ENCODE data around the gene RAB20. TPM values are rescaled to one million over a fixed set of nuclear protein-coding genes. Genes with fewer than 3 reads are reported as not detected.
A peak's percentile ranks its signal among the peaks of the same experiment; 100 is the strongest.

RAB20 gene
- polyA plus RNA-seq, 4 donors: 24.2 to 63.0 (median 47.8) TPM

GRCh38 chr13:110511509-110512181 lies 49.9 kb downstream of the RAB20 start:
- no peaks in the 10 kb centered on the region for H3K9me3 ChIP-seq (ENCODE audit: control insufficient read depth in 2 of 2, insufficient read depth in 1 of 2, low read depth in 1 of 2, low read length in 1 of 2)
- H3K4me1 ChIP-seq (ENCODE audit: control insufficient read depth in 3 of 3, insufficient read depth in 2 of 3, low read depth in 1 of 3, low read length in 2 of 3): peaks cover 0 to 33% (median under 1%) of the 10 kb centered on the region in 3 donors
- FAIRE-seq: no peak
- H3K27me3 ChIP-seq (ENCODE audit: control insufficient read depth in 3 of 3, insufficient read depth in 3 of 3, low read length in 3 of 3): no peaks in the 10 kb centered on the region
- peaks cover 2 to 52% (median 5%) of the 10 kb centered on the region in 3 donors for H3K36me3 ChIP-seq (ENCODE audit: control insufficient read depth in 3 of 3, insufficient read depth in 2 of 3, low read depth in 1 of 3, low read length in 3 of 3)
- no peak overlapping the region for H3K27ac ChIP-seq (ENCODE audit: low read depth in 1 of 3, low read length in 2 of 3)
- DNase-seq: no peak
- 94% methylated on average over 31 of the region's 31 CpGs for WGBS, 3 donors
- H3K4me3 ChIP-seq (ENCODE audit: low read depth in 1 of 3, low read length in 3 of 3): no peak overlapping the region

- FAIRE-seq (no peak), DNase-seq (no peak)
- Histone ChIP-seq H3K4me3 (ENCODE audit: low read depth in 1 of 3, low read length in 3 of 3) (no peak overlapping the region), H3K27me3 (ENCODE audit: control insufficient read depth in 3 of 3, insufficient read depth in 3 of 3, low read length in 3 of 3) (no peaks in the 10 kb centered on the region), H3K27ac (ENCODE audit: low read depth in 1 of 3, low read length in 2 of 3) (peak overlapping the region in 2 of 3 donors; percentile 13 to 24), H3K4me1 (ENCODE audit: control insufficient read depth in 3 of 3, insufficient read depth in 2 of 3, low read depth in 1 of 3, low read length in 2 of 3) (peaks cover 3 to 43% (median 4%) of the 10 kb centered on the region in 3 donors), H3K36me3 (ENCODE audit: control insufficient read depth in 3 of 3, insufficient read depth in 2 of 3, low read depth in 1 of 3, low read length in 3 of 3) (peaks cover 2 to 66% (median 8%) of the 10 kb centered on the region in 3 donors), H3K9me3 (ENCODE audit: control insufficient read depth in 2 of 2, insufficient read depth in 1 of 2, low read depth in 1 of 2, low read length in 1 of 2) (no peaks in the 10 kb centered on the region)
- 56 to 64% (median 58%) methylated on average over 18 of the region's 18 CpGs for WGBS, 3 donors
Measured at GRCh38 chr13:110509971-110510786, 51.3 kb downstream of the RAB20 start.

- DNase-seq (peak; percentile 31 to 34), FAIRE-seq (no peak)
Measured at GRCh38 chr13:110509478-110509926, 52.0 kb downstream of the RAB20 start.

GRCh38 chr13:110507678-110508381 lies 53.7 kb downstream of the RAB20 start:
- H3K9me3 ChIP-seq (ENCODE audit: control insufficient read depth in 2 of 2, insufficient read depth in 1 of 2, low read depth in 1 of 2, low read length in 1 of 2): no peaks in the 10 kb centered on the region
- H3K27ac ChIP-seq (ENCODE audit: low read depth in 1 of 3, low read length in 2 of 3): peak overlapping the region; percentile 92 to 97 (median 95)
- peaks cover 2 to 66% (median 8%) of the 10 kb centered on the region in 3 donors for H3K36me3 ChIP-seq (ENCODE audit: control insufficient read depth in 3 of 3, insufficient read depth in 2 of 3, low read depth in 1 of 3, low read length in 3 of 3)
- 24 to 68% (median 41%) methylated on average over 22 to 23 of the region's 23 CpGs for WGBS, 3 donors
- H3K27me3 ChIP-seq (ENCODE audit: control insufficient read depth in 3 of 3, insufficient read depth in 3 of 3, low read length in 3 of 3): no peaks in the 10 kb centered on the region
- FAIRE-seq: no peak
- H3K4me3 ChIP-seq (ENCODE audit: low read depth in 1 of 3, low read length in 3 of 3): peak overlapping the region in 1 of 3 donors; percentile 43
- DNase-seq: peak; percentile 74 to 92
- peaks cover 3 to 43% (median 4%) of the 10 kb centered on the region in 3 donors for H3K4me1 ChIP-seq (ENCODE audit: control insufficient read depth in 3 of 3, insufficient read depth in 2 of 3, low read depth in 1 of 3, low read length in 2 of 3)

More at GRCh38 chr13:110509478-110509926, 52.0 kb downstream of the RAB20 start:
- 45 to 49% (median 45%) methylated on average over 4 of the region's 4 CpGs for WGBS, 3 donors
- Histone ChIP-seq H3K9me3 (ENCODE audit: control insufficient read depth in 2 of 2, insufficient read depth in 1 of 2, low read depth in 1 of 2, low read length in 1 of 2) (no peaks in the 10 kb centered on the region), H3K36me3 (ENCODE audit: control insufficient read depth in 3 of 3, insufficient read depth in 2 of 3, low read depth in 1 of 3, low read length in 3 of 3) (peaks cover 2 to 64% (median 8%) of the 10 kb centered on the region in 3 donors), H3K27me3 (ENCODE audit: control insufficient read depth in 3 of 3, insufficient read depth in 3 of 3, low read length in 3 of 3) (no peaks in the 10 kb centered on the region), H3K27ac (ENCODE audit: low read depth in 1 of 3, low read length in 2 of 3) (peak overlapping the region; percentile 13 to 44 (median 24)), H3K4me1 (ENCODE audit: control insufficient read depth in 3 of 3, insufficient read depth in 2 of 3, low read depth in 1 of 3, low read length in 2 of 3) (peaks cover 3 to 43% (median 4%) of the 10 kb centered on the region in 3 donors), H3K4me3 (ENCODE audit: low read depth in 1 of 3, low read length in 3 of 3) (no peak overlapping the region)

GRCh38 chr13:110506859-110507566 lies 54.5 kb downstream of the RAB20 start:
- H3K9me3 ChIP-seq (ENCODE audit: control insufficient read depth in 2 of 2, insufficient read depth in 1 of 2, low read depth in 1 of 2, low read length in 1 of 2): no peaks in the 10 kb centered on the region
- peaks cover 3 to 43% (median 4%) of the 10 kb centered on the region in 3 donors for H3K4me1 ChIP-seq (ENCODE audit: control insufficient read depth in 3 of 3, insufficient read depth in 2 of 3, low read depth in 1 of 3, low read length in 2 of 3)
- WGBS, 3 donors: 19 to 54% (median 25%) methylated on average over 17 of the region's 17 CpGs
- FAIRE-seq (no peak), DNase-seq (peak; percentile 96 to 99)
- H3K36me3 ChIP-seq (ENCODE audit: control insufficient read depth in 3 of 3, insufficient read depth in 2 of 3, low read depth in 1 of 3, low read length in 3 of 3): peaks cover 0 to 66% (median 6%) of the 10 kb centered on the region in 3 donors
- no peak overlapping the region for H3K4me3 ChIP-seq (ENCODE audit: low read depth in 1 of 3, low read length in 3 of 3)
- peak overlapping the region; percentile 92 to 97 (median 95) for H3K27ac ChIP-seq (ENCODE audit: low read depth in 1 of 3, low read length in 2 of 3)
- H3K27me3 ChIP-seq (ENCODE audit: control insufficient read depth in 3 of 3, insufficient read depth in 3 of 3, low read length in 3 of 3): no peaks in the 10 kb centered on the region

- Histone ChIP-seq H3K27ac (ENCODE audit: low read depth in 1 of 3, low read length in 2 of 3) (peak overlapping the region; percentile 91 to 95 (median 92)), H3K4me1 (ENCODE audit: control insufficient read depth in 3 of 3, insufficient read depth in 2 of 3, low read depth in 1 of 3, low read length in 2 of 3) (peaks cover 3 to 43% (median 4%) of the 10 kb centered on the region in 3 donors), H3K36me3 (ENCODE audit: control insufficient read depth in 3 of 3, insufficient read depth in 2 of 3, low read depth in 1 of 3, low read length in 3 of 3) (peaks cover 0 to 66% (median 5%) of the 10 kb centered on the region in 3 donors), H3K9me3 (ENCODE audit: control insufficient read depth in 2 of 2, insufficient read depth in 1 of 2, low read depth in 1 of 2, low read length in 1 of 2) (no peaks in the 10 kb centered on the region), H3K4me3 (ENCODE audit: low read depth in 1 of 3, low read length in 3 of 3) (no peak overlapping the region), H3K27me3 (ENCODE audit: control insufficient read depth in 3 of 3, insufficient read depth in 3 of 3, low read length in 3 of 3) (no peaks in the 10 kb centered on the region)
- WGBS, 3 donors: 24 to 77% (median 29%) methylated on average over 18 of the region's 18 CpGs
- FAIRE-seq: no peak
- peak; percentile 39 to 42 for DNase-seq
Measured at GRCh38 chr13:110506396-110506795, 55.1 kb downstream of the RAB20 start.

- peaks cover 0 to 70% (median 3%) of the 10 kb centered on the region in 3 donors for H3K36me3 ChIP-seq (ENCODE audit: control insufficient read depth in 3 of 3, insufficient read depth in 2 of 3, low read depth in 1 of 3, low read length in 3 of 3)
- WGBS, 3 donors: 89 to 92% (median 91%) methylated on average over 10 of the region's 10 CpGs
- no peak for DNase-seq
- H3K4me3 ChIP-seq (ENCODE audit: low read depth in 1 of 3, low read length in 3 of 3): no peak overlapping the region
- peaks cover 3 to 43% (median 4%) of the 10 kb centered on the region in 3 donors for H3K4me1 ChIP-seq (ENCODE audit: control insufficient read depth in 3 of 3, insufficient read depth in 2 of 3, low read depth in 1 of 3, low read length in 2 of 3)
- no peaks in the 10 kb centered on the region for H3K27me3 ChIP-seq (ENCODE audit: control insufficient read depth in 3 of 3, insufficient read depth in 3 of 3, low read length in 3 of 3)
- H3K9me3 ChIP-seq (ENCODE audit: control insufficient read depth in 2 of 2, insufficient read depth in 1 of 2, low read depth in 1 of 2, low read length in 1 of 2): no peaks in the 10 kb centered on the region
- no peak overlapping the region for H3K27ac ChIP-seq (ENCODE audit: low read depth in 1 of 3, low read length in 2 of 3)
- no peak for FAIRE-seq
Measured at GRCh38 chr13:110505594-110505993, 55.9 kb downstream of the RAB20 start.
